Measurements from ENCODE around the gene DVL2. TPM values are rescaled to one million over a fixed set of nuclear protein-coding genes. Genes with fewer than 3 reads are reported as not detected.
"Not testable (repeated sequence)": the region's sequence is repeated elsewhere in the genome, so short reads cannot be mapped to it uniquely, and the experiment has no call there.

Gene DVL2
- total RNA-seq, 1 experiment from 2014 or later = 75.0 TPM

DNA sequence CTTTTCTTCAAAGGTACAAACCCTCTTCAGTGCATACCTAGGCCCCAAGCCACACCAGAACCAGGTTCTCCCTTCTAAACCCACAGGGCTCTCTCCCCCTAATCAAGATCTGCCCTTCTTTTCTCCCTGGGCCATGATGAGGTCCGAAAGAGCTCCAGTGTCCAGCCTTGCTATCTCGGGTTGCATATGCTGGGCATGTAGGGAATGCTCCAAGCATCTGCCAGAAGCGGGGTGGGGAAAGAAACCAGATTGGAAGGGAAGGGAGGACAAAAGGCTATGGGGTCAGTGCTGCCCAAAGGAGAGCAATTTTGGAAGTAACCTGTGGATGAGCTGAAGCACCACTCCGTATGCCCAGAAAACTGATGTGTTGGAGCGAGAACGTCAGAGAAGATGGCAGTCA lies 14.9 kb upstream of the DVL2 start:
- DNase-seq = no peak
- H3K27me3 ChIP-seq (ENCODE audit: control insufficient read depth, insufficient read depth, low read length) = no peaks in the 10 kb centered on the region
- no peak overlapping the region for H3K4me3 ChIP-seq (ENCODE audit: insufficient read depth, low read depth, low read length)
- peaks cover 11% of the 10 kb centered on the region for H3K36me3 ChIP-seq (replicated peaks; ENCODE audit: control insufficient read depth, insufficient read depth, low read length)

DNA sequence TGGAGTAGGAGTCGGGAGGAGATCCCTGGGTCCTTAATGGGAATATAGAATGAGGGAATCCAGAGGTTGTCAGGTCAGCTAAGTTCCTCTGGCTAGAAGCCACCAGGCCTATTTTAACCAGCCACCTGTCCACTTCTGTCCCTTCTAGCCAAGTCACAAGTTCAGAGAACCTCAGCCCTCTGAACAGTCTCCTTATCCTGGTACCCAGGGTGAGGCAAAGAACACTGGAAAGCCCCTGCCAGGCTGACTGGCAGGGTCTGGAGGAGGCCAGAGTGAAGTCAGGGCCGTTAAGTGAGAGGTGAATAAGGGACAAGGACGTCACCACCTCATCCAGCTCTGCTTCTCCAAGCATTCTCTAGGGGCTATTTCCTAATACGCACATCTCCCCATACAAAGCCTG lies 14.5 kb upstream of the DVL2 start:
- Histone ChIP-seq H3K27me3 (ENCODE audit: control insufficient read depth, insufficient read depth, low read length) (no peaks in the 10 kb centered on the region), H3K36me3 (replicated peaks; ENCODE audit: control insufficient read depth, insufficient read depth, low read length) (peaks cover 12% of the 10 kb centered on the region), H3K4me3 (ENCODE audit: insufficient read depth, low read depth, low read length) (no peak overlapping the region)
- no peak for DNase-seq

DNA sequence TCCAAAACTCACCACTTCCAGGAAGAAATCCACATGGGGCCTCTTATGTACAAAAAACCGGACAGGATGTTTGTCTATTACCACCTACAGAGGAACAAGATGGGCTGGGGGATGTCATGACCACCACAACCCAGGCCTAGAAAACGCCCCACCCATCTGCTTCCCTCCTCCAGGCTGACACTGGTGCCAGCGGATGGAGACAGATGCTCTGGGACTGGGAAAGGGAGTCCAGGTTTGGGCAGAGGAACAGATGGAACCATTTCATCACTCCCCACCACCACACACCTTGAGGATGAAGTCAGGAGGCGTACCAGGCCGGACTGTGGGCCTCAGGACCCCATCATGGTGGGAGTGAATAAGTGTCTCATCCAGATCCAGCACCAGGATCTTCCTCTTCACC lies 12.5 kb upstream of the DVL2 start:
- peaks cover 12% of the 10 kb centered on the region for H3K36me3 ChIP-seq (replicated peaks; ENCODE audit: control insufficient read depth, insufficient read depth, low read length)
- H3K27me3 ChIP-seq (ENCODE audit: control insufficient read depth, insufficient read depth, low read length) = no peaks in the 10 kb centered on the region
- no peak overlapping the region for H3K4me3 ChIP-seq (ENCODE audit: insufficient read depth, low read depth, low read length)
- no peak for DNase-seq

DNA sequence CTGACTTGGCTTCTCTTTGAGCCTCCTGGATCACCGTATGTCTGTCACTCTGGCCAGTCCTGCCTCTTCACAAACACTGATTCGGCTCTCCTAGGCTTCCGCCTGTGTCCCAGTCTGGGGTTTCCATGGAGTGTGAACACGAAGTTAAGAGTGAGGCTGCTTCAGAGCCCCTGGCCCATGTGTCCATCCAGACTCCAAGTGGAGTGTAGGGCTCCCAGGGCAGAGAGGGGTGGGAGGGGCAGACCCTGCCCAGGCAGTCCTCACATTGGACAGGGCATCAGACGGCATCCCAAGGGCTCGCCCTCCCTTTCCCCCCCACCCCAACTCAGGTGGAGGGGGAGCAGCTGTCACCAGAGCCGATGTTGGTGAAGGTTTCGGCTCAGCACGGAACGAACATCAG lies 9.5 kb upstream of the DVL2 start:
- not testable (repeated sequence) for DNase-seq; H3K27me3 ChIP-seq (ENCODE audit: control insufficient read depth, insufficient read depth, low read length); H3K4me3 ChIP-seq (ENCODE audit: insufficient read depth, low read depth, low read length)
- peaks cover 12% of the 10 kb centered on the region for H3K36me3 ChIP-seq (replicated peaks; ENCODE audit: control insufficient read depth, insufficient read depth, low read length)

DNA sequence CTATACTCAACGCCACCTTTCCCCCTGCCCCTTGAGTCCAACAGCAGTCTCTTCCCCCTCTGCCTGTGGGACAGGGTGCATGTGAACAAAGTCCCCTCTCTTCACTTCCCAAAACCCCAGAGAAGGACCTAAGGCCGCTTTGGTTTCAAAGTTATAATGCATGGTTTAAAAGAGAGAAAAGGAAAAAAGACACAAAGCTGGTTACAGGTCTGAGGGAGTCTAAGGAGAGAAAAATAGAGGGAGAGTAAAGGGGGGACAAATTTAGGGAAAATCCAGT lies 9.1 kb upstream of the DVL2 start:
- peaks cover 12% of the 10 kb centered on the region for H3K36me3 ChIP-seq (replicated peaks; ENCODE audit: control insufficient read depth, insufficient read depth, low read length)
- no peak for DNase-seq
- no peaks in the 10 kb centered on the region for H3K27me3 ChIP-seq (ENCODE audit: control insufficient read depth, insufficient read depth, low read length)
- H3K4me3 ChIP-seq (ENCODE audit: insufficient read depth, low read depth, low read length) = peak overlapping the region; percentile 69

DNA sequence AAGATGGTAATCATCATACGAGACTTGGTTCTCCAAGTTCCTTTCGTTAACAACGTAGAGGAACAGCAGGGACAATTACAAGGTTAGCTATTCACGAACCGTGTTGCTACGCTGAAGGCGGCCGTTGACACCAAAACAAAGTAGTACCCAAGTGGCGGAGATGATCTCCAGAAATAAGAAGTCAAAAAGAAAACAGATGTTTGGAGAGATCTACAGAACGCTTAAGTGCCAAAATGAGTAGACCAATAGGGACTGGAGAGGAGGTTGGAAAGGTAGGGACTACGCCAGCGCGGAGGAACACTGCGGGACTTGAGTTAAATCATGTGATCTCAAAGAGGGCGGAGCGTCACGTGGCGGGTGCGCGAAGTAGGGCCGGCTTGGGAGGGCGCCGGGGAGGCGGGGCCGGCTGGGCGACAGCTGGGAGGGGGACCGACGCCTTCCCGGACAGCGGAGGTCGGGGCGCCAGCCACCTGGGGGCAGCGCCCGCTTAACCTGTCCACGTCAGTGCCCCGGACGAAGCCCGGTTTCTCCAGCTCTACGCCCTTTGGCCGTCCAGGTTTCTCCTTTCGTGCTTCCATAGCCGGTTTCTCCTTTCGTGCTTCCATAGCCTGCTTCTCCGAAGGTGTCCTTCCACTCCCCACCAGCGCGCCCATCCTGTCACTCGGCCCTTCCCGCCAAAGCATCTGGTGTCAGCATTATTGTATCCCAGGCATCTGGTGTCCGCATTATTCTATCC lies 8.6 kb upstream of the DVL2 start:
- Histone ChIP-seq H3K27me3 (ENCODE audit: control insufficient read depth, insufficient read depth, low read length) (no peaks in the 10 kb centered on the region), H3K4me3 (ENCODE audit: insufficient read depth, low read depth, low read length) (peak overlapping the region; percentile 69), H3K36me3 (replicated peaks; ENCODE audit: control insufficient read depth, insufficient read depth, low read length) (peaks cover 12% of the 10 kb centered on the region)
- peak; percentile 99 for DNase-seq

DNA sequence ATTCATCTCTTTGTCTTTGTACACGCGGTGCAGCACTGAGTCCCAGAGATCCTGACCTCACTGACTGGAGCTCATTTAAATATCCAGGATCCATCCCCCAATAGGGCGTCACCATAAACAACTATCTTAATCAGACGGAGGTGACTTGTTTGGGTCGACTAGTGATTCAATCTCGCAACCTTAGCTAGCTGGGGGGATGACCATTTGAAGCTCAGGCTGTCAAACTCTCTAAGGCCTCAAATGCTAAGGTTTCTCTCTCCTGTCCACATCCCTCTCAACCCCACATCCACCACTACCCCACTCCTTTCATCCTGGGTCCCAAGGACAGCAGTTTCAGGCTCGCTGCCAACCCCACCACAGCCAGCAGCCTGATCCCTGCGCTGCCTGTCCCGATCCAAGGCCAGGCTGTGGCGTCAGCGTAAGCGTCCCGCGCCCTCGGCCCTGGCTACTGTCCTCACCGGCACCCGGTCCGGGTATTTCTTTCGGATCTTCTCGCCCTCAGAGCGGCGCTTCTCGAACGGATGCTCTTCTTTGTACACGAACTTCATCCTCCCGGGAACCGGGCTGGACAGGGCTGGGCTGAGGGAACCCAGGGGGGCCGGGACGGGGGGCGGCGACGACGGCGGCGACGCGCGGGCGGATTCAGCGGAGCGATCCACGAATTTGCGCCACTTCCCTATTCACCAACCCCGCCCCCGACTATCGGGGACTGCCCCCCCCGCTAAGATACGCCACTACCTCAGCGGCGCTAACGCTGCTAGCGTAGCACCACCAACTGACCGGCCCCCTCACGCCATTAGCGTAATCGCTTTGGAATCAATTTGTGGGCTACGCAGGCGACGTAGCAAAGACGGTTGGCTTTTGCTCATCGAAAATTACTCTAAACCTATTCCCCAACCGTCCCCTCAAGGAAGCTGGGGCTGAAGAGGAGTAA lies 7.7 kb upstream of the DVL2 start, which contains the start of gene GABARAP:
Gene GABARAP (minus strand): TSS at position 667 of the 934 bp plus-strand sequence. CDS start 119 bp downstream, at position 548.
- DNase-seq = peak; percentile 93
- Histone ChIP-seq H3K36me3 (replicated peaks; ENCODE audit: control insufficient read depth, insufficient read depth, low read length) (peaks cover 12% of the 10 kb centered on the region), H3K4me3 (ENCODE audit: insufficient read depth, low read depth, low read length) (peak within 1 kb of the TSS; percentile 69), H3K27me3 (ENCODE audit: control insufficient read depth, insufficient read depth, low read length) (no peaks in the 10 kb centered on the region)

DNA sequence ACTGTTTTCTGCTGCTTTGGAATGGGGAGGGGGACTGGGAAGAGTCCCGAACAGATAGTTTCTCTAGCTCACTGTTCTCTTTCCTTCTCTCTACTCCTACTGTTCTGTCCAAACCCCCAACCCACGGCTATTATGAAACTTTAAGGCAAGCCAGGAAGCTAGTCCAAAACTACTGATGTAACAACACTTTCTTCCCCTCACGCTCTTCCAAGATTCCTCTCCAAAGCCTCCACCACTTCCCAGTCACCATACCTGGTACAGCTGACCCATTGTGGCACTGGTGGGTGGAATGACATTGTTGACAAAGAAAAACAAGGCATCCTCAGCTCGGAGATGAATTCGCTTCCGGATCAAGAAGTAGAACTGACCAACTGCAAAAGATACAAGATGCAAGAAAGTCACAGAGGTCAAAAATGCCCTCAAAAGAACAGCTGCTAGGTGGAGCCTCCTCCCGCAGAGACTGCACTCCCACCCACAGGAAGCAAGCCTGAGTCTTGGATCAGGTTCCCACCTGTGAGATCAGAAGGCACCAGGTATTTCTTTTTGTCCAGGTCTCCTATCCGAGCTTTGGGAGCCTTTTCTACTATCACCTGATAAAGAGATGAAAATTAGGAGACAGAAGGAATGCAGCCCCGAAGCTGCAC lies 6.9 kb upstream of the DVL2 start:
- no peak for DNase-seq
- H3K27me3 ChIP-seq (ENCODE audit: control insufficient read depth, insufficient read depth, low read length) = no peaks in the 10 kb centered on the region
- H3K36me3 ChIP-seq (replicated peaks; ENCODE audit: control insufficient read depth, insufficient read depth, low read length) = peaks cover 19% of the 10 kb centered on the region
- H3K4me3 ChIP-seq (ENCODE audit: insufficient read depth, low read depth, low read length) = peak overlapping the region; percentile 69

DNA sequence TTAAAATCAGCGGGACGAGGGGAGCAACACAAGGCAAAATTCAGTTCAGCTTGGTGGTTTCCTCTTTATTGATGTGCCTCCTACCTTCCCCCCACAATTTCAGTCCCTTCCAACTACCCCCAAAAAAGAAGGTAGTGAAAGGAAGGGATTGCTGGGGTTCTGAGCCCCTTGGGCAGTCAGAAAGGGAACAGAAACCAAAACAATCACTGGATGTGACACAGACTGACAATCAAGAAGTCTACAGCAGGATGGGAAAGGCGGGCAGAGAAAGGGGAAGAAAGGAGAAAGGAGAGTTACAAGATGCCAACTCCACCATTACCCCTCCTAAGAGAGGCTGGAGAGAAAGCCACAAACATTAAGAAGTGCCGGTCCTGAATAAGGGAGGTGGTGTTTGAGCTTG lies 6.1 kb upstream of the DVL2 start:
- H3K27me3 ChIP-seq (ENCODE audit: control insufficient read depth, insufficient read depth, low read length) = no peaks in the 10 kb centered on the region
- no peak for DNase-seq
- peaks cover 20% of the 10 kb centered on the region for H3K36me3 ChIP-seq (replicated peaks; ENCODE audit: control insufficient read depth, insufficient read depth, low read length)
- no peak overlapping the region for H3K4me3 ChIP-seq (ENCODE audit: insufficient read depth, low read depth, low read length)

DNA sequence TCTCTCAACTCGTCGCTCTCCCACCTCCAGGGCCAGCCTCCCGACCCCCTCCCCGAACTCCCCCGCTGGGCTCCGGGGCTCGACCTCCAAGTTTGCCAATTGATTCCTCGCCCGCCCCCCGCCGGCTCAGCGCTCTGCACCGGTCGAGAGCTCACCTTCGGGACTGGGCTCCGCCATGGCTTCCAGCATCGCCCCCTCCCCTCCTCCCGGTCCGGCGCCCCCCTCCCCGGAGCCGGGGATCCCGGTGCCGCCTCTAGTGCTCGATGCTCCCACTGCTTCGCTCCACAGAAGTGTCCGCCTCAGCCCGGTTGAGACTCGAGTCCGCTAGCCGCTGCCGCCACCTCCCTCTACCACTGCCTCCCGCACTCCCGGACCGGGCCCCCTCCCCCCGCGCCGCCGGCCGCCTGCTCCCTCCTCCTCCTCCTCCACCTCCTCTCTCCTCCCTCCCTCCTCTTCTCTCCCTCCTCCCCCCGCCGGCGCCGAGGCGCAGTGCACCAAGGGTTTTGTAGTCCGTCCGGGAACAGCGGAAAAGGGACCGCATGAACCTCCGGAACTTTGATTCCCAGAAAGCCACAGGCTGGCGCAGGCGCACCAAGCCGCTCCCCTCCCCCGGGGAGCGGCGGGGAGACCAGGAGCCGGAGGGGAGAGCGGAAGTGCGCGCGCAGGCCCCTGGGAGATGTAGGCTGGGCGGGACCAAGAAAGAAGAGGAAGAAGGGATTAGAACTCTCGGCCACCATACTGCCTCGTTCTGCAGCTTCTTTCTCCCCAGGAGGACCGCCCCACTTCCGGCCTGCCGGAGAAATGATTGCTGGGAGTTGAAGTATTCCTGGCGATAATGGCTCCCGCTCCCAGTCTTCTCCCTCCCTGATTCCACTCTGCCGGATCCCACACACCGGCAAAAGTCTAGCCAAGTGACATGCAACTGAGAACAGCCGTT lies 5.0 kb upstream of the DVL2 start, which contains the start of gene PHF23:
Gene PHF23 (minus strand): TSS at position 367 of the 937 bp plus-strand sequence. CDS start 178 bp downstream, at position 189.
- H3K27me3 ChIP-seq (ENCODE audit: control insufficient read depth, insufficient read depth, low read length) = no peaks in the 10 kb centered on the region
- peak; percentile 99 for DNase-seq
- peak within 1 kb of the TSS; percentile 94 for H3K4me3 ChIP-seq (ENCODE audit: insufficient read depth, low read depth, low read length)
- peaks cover 22% of the 10 kb centered on the region for H3K36me3 ChIP-seq (replicated peaks; ENCODE audit: control insufficient read depth, insufficient read depth, low read length)

DNA sequence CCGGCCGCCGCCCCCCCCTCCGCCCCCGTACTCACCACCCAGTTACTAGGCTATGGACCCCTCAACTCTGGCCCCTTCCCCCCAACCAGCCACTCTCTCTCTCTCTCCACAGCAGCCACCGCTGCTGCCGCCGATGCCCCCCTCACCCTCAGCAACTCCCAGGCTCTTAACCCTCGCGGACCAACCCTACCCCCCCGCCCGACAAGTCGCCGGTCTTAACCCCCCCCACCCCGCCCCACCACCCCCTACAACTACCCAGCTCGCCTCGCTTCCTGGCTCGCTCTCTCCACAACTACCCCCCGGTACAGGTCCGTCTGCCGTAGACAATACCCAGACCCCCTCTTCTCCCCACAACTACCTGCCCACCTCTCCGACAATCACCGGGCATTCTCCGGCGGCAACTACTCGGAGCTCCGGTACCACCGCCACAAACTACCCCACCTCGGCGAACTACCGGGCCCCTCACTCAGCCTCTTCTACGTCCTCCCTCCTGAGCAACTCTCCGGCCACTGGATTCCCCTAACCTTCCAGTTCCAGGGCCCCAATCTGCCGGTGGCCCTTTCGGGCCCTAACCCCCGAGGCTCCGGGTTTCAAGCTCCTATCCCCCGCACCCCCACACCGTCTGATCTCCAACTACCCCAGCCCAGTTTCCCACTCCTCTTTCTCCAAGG lies 4.2 kb upstream of the DVL2 start:
- Histone ChIP-seq H3K36me3 (replicated peaks; ENCODE audit: control insufficient read depth, insufficient read depth, low read length) (peaks cover 19% of the 10 kb centered on the region), H3K4me3 (ENCODE audit: insufficient read depth, low read depth, low read length) (peak overlapping the region; percentile 94), H3K27me3 (ENCODE audit: control insufficient read depth, insufficient read depth, low read length) (no peaks in the 10 kb centered on the region)
- peak; percentile 91 for DNase-seq

DNA sequence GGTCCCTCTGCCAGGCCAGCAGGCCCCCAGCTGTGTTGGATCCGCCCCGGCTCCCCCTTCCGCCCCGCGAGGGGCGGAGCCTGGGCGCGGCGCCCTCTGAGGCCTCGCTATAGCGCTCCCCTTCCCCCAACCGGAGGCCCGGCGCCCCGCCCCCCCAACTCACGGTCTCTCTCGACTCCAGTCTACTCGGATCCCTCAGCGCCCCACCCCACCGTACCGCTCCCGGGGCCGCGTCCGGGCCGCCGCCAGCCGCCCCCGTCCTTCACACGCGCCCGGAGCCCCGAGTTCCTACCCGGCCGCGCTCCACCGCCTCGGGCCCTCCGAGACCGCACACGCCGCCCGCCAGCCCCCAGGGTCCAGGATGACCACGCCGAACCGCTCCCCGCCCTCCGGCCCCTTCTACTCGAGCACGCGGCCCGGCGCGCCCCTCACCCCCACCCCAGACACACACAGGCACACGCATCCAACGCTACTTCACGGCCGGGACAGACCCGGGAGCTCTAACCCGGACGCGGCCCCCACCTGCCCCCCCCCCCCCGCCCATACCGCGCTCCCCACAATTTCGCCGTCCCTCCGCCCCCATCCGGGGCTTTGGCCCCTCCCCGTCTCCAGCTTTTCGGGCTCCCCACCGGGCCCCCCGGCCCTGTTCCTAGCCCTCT lies 3.6 kb upstream of the DVL2 start:
- DNase-seq = peak; percentile 98
- Histone ChIP-seq H3K27me3 (ENCODE audit: control insufficient read depth, insufficient read depth, low read length) (no peaks in the 10 kb centered on the region), H3K36me3 (replicated peaks; ENCODE audit: control insufficient read depth, insufficient read depth, low read length) (peaks cover 19% of the 10 kb centered on the region), H3K4me3 (ENCODE audit: insufficient read depth, low read depth, low read length) (peak overlapping the region; percentile 94)

DNA sequence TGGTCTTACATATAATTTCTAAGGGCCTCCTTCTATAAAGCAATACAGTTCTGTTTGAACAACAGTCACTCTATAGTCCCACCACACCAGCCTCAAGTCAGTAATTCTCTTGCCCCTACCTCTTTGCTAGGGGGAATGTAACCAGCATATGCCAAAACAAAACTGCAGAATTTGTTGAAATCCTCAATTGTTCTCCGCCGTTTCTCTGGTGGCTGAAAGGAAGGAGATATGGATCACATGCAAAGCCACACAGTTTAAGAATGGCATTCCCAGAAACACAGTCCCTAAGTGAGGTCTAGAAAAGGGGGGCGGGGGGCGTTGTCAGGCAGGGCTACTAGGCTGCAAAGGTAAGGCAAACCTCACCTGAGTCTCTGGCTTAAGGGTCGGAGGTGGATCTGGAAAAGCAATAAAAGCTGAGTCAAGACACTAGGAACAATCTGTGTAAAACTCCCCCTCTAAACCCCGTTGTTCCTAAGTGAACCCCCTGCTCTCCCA lies 3.0 kb upstream of the DVL2 start:
- peak overlapping the region; percentile 94 for H3K4me3 ChIP-seq (ENCODE audit: insufficient read depth, low read depth, low read length)
- no peaks in the 10 kb centered on the region for H3K27me3 ChIP-seq (ENCODE audit: control insufficient read depth, insufficient read depth, low read length)
- no peak for DNase-seq
- H3K36me3 ChIP-seq (replicated peaks; ENCODE audit: control insufficient read depth, insufficient read depth, low read length) = peaks cover 19% of the 10 kb centered on the region

Measured in H7 (cell line).